Fibroblast of skin of right biceps (primary cell): ENCODE measurements around the gene DLEC1.

Experiments used
- DNase-seq: peaks from one replicate; pipeline ENCODE4 v3.0.0-alpha.2; 2013

The DLEC1 gene

DNA sequence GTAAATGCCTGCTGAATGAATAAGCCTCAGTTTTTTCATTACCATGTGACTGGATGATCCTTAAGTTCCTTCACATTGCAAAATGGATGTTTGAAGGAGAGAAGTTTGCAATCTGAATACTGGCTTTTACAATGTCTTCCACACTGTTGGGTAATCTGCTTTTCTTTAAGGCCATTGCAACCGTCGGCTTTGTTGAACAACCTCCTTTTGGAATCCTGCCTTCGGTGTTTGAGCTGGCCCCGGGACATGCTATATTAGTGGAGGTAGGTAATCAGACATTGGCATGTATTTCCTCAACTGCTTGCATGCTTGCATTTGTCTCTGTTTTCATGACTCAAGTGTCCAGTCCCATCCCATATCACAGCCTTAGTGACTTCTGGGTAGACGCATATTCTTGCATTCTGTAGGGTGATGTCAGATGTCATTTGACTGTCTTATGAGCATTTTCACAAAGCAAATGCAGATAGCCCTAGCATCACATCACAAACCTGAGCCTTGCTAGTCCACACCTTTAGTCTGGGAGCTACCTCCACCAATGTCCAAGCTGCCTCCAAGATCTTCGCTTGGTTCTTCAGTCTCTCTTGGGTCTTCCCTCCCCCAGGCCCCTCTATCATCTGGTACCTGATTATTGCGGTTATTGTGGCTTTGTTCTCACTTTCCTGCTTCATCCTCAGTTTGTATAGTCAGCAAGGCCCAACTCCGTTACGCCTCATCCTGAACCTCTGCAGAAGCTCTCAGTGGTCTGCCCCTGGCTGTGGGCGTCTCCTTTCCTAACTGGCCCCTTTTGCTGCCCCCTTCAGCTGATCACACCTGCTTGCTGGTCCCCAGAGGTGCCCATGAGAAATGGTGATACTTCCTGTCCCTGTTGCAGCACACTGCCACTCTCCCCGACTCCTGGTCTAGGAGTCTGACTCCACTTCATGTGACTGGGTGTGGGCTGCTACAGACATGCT, 49.4 kb downstream of the DLEC1 start:
- no peak for DNase-seq

DNA sequence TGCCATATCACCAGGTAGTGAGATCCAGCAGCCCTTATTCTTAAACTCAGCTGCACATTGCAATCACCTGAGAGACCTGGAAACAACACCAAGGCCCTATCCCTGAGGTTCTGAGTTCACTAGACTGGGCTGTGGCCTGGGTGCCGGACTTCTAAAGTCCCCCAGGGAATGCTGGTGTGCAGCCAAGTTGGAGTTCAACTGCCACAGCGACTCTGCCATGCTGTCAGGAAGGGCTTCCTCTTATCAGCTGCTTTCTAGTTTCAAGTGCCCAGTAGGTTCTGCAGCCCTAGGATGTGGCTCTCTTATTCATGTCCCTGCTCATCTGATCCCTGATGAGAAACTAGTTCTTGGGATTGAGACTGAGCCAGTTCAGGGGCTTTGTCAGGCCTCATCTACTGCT, 50.2 kb downstream of the DLEC1 start:
- no peak for DNase-seq

DNA sequence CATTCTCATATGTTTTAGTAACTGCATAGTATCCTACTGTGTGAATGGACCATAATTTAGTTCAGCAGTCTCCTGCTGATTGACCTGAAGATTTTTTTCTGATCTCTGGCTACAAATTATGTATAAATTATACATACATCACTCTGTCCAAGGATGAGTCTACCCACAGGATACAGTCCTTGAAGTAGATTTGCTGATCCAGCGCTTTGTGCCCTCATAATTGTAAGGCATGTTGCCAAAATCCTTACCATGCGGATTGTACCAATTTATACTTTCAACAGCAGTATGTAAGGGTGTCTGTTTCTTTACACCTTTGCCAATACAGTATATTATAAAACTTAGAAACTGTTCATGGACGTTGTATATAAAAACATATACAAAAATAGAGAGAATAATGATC, 51.4 kb downstream of the DLEC1 start:
- no peak for DNase-seq

DNA sequence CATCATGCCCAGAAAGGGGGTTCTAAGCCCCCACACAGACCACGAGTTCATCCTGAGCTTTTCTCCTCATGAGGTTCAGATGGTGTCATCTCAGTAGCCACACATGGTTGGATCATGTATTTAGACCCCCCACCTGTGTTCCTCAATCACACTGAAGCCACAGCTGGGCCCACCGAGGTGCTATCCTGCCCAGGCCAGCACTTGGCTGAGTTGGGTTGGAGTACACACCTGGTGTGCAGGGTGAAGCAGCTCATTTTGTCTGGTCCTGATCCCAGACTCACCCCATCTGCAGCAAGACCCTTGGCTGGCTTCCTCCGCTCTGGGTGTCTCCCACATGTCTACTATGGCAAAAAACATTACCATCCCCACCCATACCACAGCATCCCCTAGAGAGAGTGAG, 56.0 kb downstream of the DLEC1 start:
- no peak for DNase-seq

DNA sequence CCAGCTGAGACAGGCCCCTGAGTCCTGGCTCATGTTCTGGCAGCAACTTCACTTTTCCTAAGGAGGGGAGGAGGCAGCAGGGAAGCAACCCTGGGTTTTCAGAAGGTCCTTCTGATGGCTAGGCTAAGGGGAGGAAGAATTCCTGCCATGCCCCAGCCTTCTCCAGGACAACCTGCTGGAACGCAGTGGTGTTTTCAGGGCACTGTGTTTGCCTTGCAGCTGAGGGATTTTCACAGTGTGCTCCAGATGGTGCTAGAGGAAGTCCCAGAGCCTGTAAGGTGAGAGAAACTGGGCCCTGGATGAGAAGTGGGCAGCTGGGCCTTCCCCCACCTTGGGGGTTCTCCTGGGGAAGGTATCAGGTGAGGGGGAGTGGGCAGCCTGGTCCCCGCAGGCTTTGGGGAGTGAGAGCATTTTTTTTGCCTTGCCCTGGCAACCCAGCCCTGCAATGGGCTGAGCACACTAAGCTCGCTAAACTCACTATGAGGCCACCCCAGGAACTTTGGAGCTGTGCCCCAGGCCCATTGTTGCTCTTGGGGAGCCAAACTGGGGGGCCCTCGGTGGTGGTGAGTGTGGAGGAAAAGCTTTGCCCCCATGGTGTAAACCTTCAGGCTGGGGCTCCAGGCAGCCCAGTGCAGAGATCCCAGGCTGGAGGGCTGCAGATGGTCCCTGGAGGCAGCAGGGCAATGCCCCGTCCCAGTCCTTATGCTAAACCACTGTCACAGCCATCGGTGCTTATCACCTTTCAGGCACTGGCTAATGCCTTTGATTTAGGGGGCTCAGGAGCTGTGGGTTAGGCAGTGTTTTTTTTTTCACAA, 56.9 kb downstream of the DLEC1 start:
- DNase-seq = no peak

DNA sequence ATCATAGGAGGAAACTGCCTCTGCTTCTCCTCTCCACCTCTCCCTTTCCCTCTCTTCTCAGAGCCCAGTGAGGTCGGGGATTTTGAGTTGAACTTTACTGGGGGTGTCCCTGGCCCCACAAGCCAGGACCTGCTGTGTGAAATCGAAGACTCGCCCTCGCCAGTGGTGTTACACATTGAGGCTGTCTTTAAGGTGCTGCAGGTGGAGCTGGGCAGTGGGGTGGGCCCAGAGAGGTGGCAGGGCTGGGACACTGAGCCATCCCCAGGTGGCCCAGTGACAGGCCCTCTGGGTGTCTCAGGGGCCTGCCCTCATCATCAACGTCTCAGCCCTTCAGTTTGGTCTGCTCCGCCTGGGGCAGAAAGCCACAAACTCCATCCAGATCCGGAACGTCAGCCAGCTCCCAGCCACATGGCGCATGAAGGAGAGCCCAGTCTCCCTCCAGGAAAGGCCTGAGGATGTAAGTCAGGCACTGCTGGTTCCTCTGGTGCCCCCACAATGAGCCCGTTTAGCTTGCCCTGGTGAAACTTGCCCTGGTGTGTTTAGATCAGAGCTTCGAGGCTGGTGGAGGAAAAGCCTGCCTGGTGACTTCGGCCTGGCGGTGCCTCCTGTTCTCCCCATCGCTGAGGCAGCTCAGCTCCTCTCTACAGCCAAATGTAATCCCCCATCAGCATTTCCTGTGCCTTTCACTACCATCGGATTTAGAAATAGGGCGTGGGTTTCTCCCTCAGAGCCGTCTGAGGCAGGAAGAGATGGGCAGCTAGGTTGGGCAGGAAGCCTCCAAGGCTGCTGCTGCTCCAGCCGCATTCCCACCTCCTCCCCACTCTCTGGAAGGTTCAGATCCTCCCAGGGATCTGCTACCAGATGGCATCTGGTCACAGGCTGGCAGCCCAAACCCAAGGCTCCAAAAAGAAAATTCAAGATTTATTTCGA, 58.7 kb downstream of the DLEC1 start:
- no peak for DNase-seq

DNA sequence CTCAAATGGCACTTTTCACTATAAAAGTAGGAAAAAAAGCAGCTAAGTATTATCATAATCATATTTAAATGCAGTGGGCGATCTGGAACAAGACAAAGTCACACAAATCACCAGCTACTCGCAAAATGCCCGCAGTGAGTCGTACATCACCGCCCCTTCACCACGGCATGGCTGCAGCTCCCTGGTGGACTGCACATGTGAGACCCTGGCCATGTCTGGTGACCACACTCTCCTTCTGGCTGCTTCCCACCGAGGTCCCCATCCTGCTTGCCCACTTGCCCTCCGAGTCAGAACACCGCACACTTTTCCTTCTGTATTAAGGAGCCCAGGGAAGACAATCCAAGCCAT, 59.3 kb downstream of the DLEC1 start:
- DNase-seq = no peak

DNA sequence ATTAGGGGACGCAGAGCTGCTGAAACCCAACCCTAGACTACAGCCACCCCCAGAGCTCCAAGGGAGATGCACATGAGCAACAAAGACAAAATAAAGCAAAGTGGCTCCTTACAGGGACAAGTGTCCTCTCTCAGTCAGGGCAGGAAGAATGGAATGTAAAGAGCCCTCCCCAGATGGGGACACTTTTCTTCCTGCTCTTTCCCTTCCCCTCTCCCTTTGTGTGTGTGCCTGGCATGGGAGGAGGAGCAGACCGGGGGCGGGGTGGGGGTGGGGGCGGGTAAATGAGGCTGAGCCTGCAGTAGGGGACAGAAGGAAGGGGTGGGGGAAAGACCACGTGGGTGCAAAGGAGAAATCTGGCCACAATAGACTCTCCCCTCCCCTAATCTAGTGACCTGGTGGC, 60.5 kb downstream of the DLEC1 start:
- DNase-seq = no peak

DNA sequence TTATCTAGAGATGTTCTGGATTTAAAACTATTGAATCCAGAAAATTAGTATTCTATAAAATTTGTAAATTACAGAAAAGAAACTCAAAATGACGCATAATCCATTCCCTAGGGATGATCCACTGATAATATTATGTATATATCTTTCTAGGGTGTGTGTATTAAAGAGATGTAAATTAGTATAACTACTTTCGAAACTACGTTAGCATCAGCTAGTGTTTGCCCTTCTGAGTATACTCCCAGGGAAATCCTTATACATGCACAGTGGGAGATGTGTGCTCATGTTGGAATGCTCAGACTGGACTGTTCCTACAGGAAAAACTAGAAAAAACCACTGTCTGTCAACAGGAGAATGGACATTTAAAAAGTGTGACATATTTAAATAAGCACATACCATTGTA, 61.5 kb downstream of the DLEC1 start:
- DNase-seq = no peak

DNA sequence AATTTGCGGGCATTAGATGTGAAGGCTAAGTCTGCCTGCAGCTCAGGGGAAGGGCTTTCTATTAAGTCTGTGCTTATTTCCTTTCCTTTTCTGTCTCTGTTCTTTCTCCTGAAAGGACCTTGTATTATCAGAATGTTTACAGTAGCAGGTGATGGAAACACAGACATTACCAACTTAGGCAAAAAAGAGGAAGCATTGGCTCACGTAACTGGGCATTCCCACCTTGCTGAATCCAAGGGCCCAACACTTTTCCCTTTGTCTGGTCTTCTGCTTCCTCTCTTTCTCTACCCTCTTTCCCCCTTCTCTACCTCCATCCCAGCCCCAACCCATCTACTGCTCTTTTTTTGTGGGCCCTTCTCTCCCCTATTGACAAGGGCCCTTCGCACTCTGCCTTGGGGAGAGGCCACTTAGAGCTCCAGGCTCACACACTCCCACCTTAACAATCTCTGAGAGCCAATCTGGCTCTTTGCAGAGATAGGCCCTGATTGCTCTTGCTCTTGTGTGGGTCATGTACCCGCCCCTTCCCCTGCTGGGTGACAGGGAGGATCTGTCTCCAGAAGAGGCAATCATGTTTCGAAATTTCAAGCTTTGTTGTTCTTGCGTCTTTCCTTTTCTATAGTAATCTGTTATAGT, 62.9 kb downstream of the DLEC1 start:
- no peak for DNase-seq

DNA sequence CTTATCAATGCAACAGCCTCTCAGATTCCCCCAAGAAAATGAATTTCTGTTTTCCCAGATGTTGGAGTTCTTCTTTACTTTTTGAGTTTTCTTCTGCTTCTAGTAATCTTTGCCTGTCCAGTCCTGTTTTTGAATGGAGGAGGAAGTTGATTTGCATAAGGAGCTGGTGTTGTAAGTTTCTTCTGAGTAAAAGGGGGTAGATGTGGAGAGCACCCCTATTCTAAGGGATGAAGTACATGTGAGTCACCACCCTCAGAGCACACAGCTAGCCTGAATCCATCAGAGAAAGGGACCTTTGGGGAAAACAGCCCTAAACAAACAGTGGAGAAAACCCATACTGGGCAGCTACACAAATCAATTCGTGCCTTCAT, 63.4 kb downstream of the DLEC1 start:
- no peak for DNase-seq

DNA sequence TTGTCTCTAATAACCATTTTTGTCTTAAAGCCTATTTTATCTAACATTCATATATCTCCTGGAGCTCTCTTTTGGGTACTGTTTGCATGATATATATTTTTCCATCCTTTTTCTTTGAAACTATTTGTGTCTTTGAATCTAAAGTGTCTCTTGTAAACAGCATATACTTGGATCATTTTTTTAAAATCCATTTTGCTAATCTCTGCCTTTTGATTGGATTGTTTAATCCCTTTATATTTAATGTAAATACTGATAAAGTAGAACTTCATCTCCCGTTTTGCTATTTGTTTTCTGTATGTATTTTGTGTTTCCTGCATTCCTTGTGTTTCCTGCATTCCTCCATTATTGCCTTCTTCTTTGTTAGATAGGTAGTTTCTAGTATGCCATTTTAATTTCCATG, 66.5 kb downstream of the DLEC1 start:
- no peak for DNase-seq

DNA sequence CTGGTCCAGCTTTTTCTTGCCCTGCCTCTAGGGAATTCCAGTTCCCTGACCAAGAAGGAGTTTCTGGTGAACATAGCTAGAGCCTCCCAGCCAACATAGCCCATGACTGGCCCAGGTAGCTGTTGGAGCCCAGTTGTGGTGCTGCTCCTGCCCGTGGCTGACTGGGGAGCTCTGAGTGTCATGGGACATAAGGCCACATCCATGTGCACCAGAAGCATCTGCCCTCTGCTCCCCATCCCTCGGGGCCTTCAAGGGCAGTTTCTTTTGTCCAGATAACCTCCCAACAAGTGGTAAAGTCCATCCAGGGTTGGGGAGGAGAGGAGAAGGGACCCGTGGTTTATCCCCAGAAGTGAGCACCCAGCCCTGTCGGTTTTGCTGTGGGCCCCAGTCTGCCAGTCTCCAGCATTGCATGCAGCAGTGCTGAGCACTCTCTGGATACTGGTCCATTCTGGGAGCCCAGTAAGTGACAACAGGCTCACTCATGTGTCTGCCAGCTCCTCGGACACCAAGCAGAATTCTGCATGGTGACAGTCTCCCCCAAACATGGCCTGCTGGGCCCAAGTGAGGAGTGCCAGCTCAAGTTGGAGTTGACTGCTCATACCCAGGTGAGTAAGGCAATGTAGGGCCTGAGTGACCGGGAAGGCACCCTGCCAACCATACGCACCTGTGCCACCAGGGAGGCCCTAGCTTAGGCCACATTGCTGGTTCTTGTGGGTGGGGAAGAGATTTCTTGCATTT, 69.1 kb downstream of the DLEC1 start:
- DNase-seq = no peak

DNA sequence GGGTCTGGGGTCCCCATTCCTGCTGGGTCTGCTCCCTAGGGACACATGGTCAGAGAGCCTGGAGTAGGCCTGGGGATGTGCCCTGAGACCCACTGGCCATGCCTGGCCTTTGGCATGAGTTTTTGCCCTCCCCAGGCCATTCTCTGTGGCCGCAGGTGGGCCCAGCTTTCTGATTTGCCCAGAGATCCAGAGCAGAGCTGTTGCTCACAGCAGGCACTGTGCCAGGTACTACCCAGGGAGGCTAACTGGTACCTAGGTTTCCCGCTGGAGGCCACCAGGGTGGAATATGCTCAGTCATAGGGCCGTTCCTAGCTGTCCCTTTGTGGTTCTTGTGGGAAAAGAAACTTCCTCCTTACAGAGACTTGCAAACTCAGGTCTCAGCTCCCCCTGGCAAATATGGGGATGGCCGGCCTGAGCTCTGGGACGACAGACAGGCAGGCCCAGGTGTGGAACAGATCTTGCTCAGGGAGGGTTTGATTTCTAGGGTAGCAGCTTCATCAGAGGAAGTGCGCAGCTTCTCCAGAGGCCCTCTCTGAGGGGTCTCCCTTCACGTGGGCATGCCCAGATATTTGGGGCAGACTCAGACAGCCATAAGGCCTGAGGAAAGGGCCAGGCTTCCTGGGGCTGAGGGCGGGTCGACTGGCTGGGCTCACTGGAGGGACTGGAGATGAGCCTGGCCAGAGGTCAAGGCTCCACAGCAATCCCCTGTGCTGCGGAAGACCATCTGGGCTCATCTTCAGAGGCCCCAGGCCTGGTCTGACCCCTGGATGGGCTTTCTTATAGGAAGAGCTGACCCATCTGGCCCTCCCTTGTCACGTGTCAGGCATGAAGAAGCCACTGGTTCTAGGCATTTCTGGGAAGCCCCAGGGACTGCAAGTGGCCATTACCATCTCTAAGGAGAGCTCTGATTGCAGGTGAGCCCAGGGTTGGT, 69.9 kb downstream of the DLEC1 start:
- DNase-seq = no peak

DNA sequence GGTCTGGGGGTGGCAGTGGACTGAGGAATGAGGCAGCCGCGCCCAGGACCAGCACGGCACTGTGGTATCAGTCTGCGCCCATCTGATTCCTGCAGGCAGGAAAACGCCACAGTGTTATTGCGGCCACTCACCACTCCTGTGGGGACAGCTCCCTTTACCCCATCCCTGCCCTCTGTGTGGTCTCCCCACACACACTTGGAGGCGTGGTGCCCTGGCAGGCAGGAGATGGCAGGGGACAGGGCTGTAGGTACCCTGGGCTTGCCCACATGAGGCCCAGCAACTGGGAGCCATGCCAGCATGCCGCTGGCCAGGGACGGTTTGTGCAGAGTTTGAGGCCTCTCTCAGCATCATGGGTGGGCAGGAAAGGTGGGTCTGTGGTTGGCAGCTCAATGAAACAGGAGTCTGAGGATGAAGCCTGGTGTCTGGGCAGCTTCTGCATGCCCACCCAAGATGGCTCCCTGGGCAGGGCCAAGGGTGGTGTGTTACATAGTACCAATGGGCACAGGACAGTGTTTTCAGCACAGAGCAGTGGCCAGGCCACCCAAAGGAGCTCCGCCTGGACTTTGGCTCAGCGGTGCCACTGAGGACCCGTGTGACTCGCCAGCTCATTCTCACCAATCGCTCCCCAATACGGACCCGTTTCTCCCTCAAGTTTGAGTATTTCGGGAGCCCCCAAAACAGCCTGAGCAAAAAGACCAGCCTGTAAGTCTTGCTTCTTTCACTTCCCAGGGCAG, 70.7 kb downstream of the DLEC1 start:
- no peak for DNase-seq

DNA sequence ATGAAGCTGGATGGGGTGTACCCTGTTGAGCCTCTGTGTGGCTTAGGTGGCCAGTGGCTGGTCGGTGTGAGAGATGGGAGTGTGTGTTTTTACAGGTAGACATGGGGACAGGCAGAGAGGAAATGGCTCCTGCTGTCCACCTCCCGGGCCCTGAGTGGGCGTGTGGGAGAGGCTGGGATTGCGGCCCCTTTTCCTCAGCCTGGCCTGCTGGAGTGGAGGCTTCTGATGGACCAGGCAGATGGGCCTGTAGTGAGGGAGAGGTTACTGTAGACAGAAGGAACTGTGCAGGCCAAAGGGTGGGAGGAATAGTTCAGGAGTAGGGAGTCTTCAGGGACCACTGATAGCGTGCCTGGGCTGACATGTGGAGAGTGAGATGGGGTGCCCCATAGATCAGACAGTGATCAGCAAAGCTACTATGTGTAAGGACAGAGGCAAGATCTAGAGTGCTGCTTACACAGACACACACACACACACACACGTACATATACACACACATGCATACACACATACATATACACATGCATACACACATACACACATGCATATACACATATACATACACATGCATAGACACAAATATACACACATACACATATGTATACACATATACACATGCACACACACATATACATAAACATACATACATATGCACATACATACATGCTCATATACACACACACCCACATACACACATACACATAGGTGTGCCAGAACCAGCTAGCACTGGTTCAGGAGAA, 71.5 kb downstream of the DLEC1 start:
- no peak for DNase-seq

DNA sequence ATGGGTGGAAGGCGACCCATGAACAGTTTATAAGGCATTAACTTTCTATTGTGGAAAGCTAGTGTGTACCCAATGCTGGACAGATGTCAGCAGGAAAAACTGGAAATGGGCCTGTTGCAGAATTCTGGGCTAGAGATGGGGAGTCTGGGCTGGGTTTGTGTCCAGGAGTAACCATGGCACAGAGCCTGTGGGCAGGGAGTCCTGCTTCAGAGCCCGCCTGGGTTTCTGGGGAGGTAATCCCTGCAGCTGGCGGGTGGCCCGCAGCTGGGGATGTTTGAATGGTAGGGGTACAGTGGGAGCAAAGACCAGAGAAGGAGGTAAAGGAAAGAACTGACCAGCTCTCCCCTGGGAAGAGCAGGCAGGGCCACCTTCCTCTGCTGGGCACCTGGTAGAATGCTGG, 72.2 kb downstream of the DLEC1 start:
- no peak for DNase-seq

DNA sequence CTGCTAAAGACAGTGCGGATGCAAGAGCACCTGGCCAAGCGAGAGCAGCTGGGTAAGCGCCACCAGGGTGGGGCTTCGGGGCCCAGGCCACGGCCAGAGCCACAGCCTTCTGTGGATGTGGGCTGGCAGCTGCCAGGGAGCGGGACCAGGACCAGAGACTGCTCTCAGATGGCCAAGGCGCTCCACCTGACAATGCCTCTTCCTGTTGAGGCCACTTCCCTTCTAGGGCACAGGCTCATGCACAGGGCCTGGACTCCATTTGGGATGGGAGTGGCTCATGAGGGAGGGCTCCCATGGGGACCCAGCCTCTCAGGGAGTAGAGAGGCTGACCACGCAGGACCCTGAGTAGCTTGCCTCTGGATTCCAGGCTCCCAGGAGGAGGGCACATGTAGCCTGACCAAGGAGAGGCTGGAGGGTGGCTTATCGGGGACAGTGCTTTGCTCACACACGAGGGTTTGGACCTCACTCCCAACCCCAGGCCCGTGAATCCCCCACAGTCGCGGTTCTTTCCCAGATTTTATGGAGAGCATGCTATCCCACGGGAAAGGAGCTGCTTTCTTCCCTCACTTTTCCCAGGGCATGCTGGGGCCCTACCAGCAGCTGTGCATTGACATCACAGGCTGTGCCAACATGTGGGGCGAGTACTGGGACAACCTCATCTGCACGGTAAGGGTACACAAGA, 72.8 kb downstream of the DLEC1 start:
- no peak for DNase-seq

DNA sequence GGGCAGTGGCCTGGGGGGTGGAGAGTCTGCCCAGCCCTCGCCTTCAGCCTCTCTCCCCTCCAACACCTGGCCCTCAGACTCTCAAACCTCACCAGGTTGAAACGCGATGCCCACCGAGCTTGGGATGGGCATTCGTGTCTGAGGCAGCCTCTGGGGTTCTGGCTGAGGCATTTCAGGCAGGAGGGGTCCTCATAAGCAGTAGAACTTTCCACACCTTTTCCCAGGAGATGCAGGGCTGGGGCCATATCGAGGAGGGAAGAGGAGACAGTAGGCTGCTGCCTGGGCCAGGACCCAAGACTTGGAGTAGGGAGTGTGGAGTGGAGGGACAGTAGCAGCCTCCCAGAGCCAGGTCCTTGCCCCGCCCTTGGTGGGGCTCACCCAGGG, 73.4 kb downstream of the DLEC1 start:
- no peak for DNase-seq
